ENCODE data around the gene CTSD.

The CTSD gene

GRCh38 chr11:1755692-1756561 lies 7.8 kb downstream of the CTSD start:
- peak; percentile 2 to 13 for DNase-seq

GRCh38 chr11:1755344-1755691 lies 8.4 kb downstream of the CTSD start:
- no peak for DNase-seq

- DNase-seq, result peak; percentile 26 to 27
These were observed 9.2 kb downstream of the CTSD start for GRCh38 chr11:1754376-1755150.

- DNase-seq, result peak in 1 of 2 donors; percentile 4
These were observed 9.8 kb downstream of the CTSD start for GRCh38 chr11:1753929-1754305.

- DNase-seq, result no peak
These were observed 10.3 kb downstream of the CTSD start for GRCh38 chr11:1753229-1753928.

GRCh38 chr11:1752907-1753228 lies 10.9 kb downstream of the CTSD start:
- no peak for DNase-seq

GRCh38 chr11:1751999-1752906 lies 11.5 kb downstream of the CTSD start:
- DNase-seq, result peak in 1 of 2 donors; percentile 6

- peak in 1 of 2 donors; percentile 13 for DNase-seq
These were observed 12.2 kb downstream of the CTSD start for GRCh38 chr11:1751531-1751921.

GRCh38 chr11:1750840-1751530 lies 12.7 kb downstream of the CTSD start:
- peak in 1 of 2 donors; percentile 16 for DNase-seq

GRCh38 chr11:1750481-1750839 lies 13.3 kb downstream of the CTSD start, which contains the start of gene IFITM10:
TSS of gene IFITM10 (minus strand) at chr11:1750595. CDS start at chr11:1750442, 153 bp downstream.
- DNase-seq, result peak; percentile 43 to 54

GRCh38 chr11:1749395-1750351 lies 14.1 kb downstream of the CTSD start:
- DNase-seq, result peak; percentile 45 to 62

GRCh38 chr11:1748636-1749394 lies 14.9 kb downstream of the CTSD start:
- DNase-seq, result peak; percentile 26 to 62

- peak; percentile 27 to 45 for DNase-seq
These were observed 15.7 kb downstream of the CTSD start for GRCh38 chr11:1747753-1748635.

GRCh38 chr11:1746956-1747752 lies 16.6 kb downstream of the CTSD start:
- peak in 1 of 2 donors; percentile 16 for DNase-seq

- DNase-seq, result peak in 1 of 2 donors; percentile 41
These were observed 17.2 kb downstream of the CTSD start for GRCh38 chr11:1746511-1746931.

- DNase-seq, result peak; percentile 26
These were observed 17.9 kb downstream of the CTSD start for GRCh38 chr11:1745701-1746320.

All from inflammatory macrophage (primary cell).